Activated gamma-delta T cell treated with anti-CD3 and anti-CD28 coated beads, Interleukin-2, amount 50 U/mL, for 16 hours (primary cell): ENCODE results near the gene CHRM1.

Experiments used
- DNase-seq: peaks from one replicate; pipeline ENCODE4 v3.0.0-alpha.2; 2020; ENCODE audit warnings: low read depth

Gene CHRM1

GRCh38 chr11:62925745-62926679, 4.8 kb upstream of the CHRM1 start:
- DNase-seq, result no peak

GRCh38 chr11:62925308-62925707, 4.1 kb upstream of the CHRM1 start:
- DNase-seq, result no peak

- no peak for DNase-seq
Measured at GRCh38 chr11:62923601-62924411, 2.6 kb upstream of the CHRM1 start.

GRCh38 chr11:62922653-62923431, 1.7 kb upstream of the CHRM1 start:
- DNase-seq, result no peak

- no peak for DNase-seq
Measured at GRCh38 chr11:62922189-62922589, 1.0 kb upstream of the CHRM1 start.

GRCh38 chr11:62921573-62922188, 518 bp upstream of the CHRM1 start:
- DNase-seq, result no peak

GRCh38 chr11:62919898-62920640, 1.1 kb downstream of the CHRM1 start:
- DNase-seq, result no peak

- no peak for DNase-seq
Measured at GRCh38 chr11:62919476-62919875, 1.7 kb downstream of the CHRM1 start.

- no peak for DNase-seq
Measured at GRCh38 chr11:62918531-62918930, 2.6 kb downstream of the CHRM1 start.

GRCh38 chr11:62917906-62918502, 3.2 kb downstream of the CHRM1 start:
- no peak for DNase-seq

- no peak for DNase-seq
Measured at GRCh38 chr11:62914416-62914815, 6.7 kb downstream of the CHRM1 start.

- no peak for DNase-seq
Measured at GRCh38 chr11:62912268-62912667, 8.9 kb downstream of the CHRM1 start.

GRCh38 chr11:62911137-62912130, 9.7 kb downstream of the CHRM1 start:
- no peak for DNase-seq

GRCh38 chr11:62910141-62910882, 10.9 kb downstream of the CHRM1 start:
- no peak for DNase-seq

- no peak for DNase-seq
Measured at GRCh38 chr11:62909107-62909894, 11.9 kb downstream of the CHRM1 start.

- no peak for DNase-seq
Measured at GRCh38 chr11:62908468-62909072, 12.6 kb downstream of the CHRM1 start.

GRCh38 chr11:62905927-62906531, 15.1 kb downstream of the CHRM1 start:
- DNase-seq, result peak; percentile 70
